GM12891 (cell line): Measurements from ENCODE around the gene HLA-DPA1.

ENCODE experiments used
- POLR2A ChIP-seq: IDR thresholded peaks from 2 replicates; pipeline ENCODE4 v1.6.1; 2011; ENCODE audit warnings: low read depth, low read length, control low read depth
- POLR2AphosphoS5 ChIP-seq: IDR thresholded peaks from 2 replicates; pipeline ENCODE4 v1.6.1; 2011; ENCODE audit warnings: low read depth, low read length, control low read depth
- SPI1 ChIP-seq: IDR thresholded peaks from 2 replicates; pipeline ENCODE4 v1.6.1; 2011; ENCODE audit warnings: low read depth, low read length, control low read depth
- TAF1 ChIP-seq: IDR thresholded peaks from 2 replicates; pipeline ENCODE4 v1.6.1; 2011; ENCODE audit warnings: low read depth, low read length, control low read depth

DNA sequence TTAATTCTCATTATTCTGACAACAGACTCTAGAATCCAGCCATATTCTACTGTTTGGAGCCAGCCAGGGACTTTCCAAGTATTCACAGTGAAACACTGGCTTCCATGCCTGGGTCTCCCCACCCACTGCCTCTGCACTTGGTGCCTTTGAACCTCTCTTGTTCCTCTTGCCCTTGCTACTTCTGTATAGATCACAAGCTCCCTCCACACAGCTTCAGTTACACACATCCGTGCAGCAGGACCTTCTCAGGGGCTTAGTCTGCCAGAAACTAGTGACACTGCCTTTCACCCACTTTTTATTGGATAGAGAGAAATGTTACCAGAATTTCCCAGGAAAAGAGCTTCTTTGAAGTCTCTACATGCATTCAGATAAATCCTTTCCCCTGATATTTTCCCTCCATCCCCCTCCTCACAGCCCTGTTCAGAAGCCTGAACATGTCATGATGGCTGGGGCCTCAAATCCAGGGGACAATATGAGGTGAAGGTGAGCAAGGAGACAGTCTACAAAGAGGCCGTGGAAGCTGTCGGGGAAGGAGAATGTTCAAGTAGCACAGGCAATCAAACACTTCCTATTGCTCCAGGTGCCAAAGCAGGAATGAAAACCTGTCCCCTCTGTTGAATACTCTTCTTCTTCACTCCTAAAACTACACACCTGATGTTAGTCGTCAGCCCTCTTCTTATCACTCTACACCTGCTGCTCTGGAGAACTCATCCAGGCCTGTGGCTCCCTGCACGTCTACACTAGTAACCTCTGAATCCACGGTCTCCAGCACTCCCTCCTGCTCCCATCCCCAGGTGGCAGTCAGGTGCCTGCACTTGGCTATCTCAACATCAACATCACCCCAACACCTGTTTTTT is 43.9 kb downstream of the HLA-DPA1 start:
- TF ChIP-seq POLR2A (peak; percentile 87), POLR2AphosphoS5 (peak; percentile 94), TAF1 (peak; percentile 75), SPI1 (peak; percentile 37)
